ENCODE measurements around the gene MBOAT1.
"Not testable (repeated sequence)": the region's sequence is repeated elsewhere in the genome, so short reads cannot be mapped to it uniquely, and the experiment has no call there.

Gene MBOAT1

GRCh38 chr6:20212392-20213111, at the start of gene MBOAT1:
MBOAT1 (minus strand) TSS chr6:20212469; CDS start chr6:20212234, 235 bp downstream.
- DNase-seq: peak; percentile 84

- no peak for DNase-seq
Observed at GRCh38 chr6:20261685-20262084, 49.4 kb upstream of the MBOAT1 start.

- no peak for DNase-seq
Observed at GRCh38 chr6:20260360-20260759, 48.1 kb upstream of the MBOAT1 start.

GRCh38 chr6:20259316-20260049, 47.2 kb upstream of the MBOAT1 start:
- DNase-seq: no peak

GRCh38 chr6:20255428-20255827, 43.2 kb upstream of the MBOAT1 start:
- no peak for DNase-seq

GRCh38 chr6:20254295-20254694, 42.0 kb upstream of the MBOAT1 start:
- no peak for DNase-seq

- DNase-seq: no peak
Observed at GRCh38 chr6:20253021-20253420, 40.8 kb upstream of the MBOAT1 start.

- DNase-seq: no peak
Observed at GRCh38 chr6:20252311-20252710, 40.0 kb upstream of the MBOAT1 start.

GRCh38 chr6:20251525-20251924, 39.3 kb upstream of the MBOAT1 start:
- no peak for DNase-seq

- no peak for DNase-seq
Observed at GRCh38 chr6:20246125-20246524, 33.9 kb upstream of the MBOAT1 start.

GRCh38 chr6:20244807-20245681, 32.8 kb upstream of the MBOAT1 start:
- DNase-seq: not testable (repeated sequence)

- no peak for DNase-seq
Observed at GRCh38 chr6:20243288-20243687, 31.0 kb upstream of the MBOAT1 start.

GRCh38 chr6:20242397-20242796, 30.1 kb upstream of the MBOAT1 start:
- no peak for DNase-seq

GRCh38 chr6:20241102-20241501, 28.8 kb upstream of the MBOAT1 start:
- no peak for DNase-seq

- no peak for DNase-seq
Observed at GRCh38 chr6:20238688-20239587, 26.7 kb upstream of the MBOAT1 start.

GRCh38 chr6:20237677-20238460, 25.6 kb upstream of the MBOAT1 start:
- DNase-seq: no peak

GRCh38 chr6:20236909-20237600, 24.8 kb upstream of the MBOAT1 start:
- DNase-seq: peak; percentile 84

- DNase-seq: no peak
Observed at GRCh38 chr6:20236344-20236743, 24.1 kb upstream of the MBOAT1 start.

- DNase-seq: no peak
Observed at GRCh38 chr6:20235041-20235440, 22.8 kb upstream of the MBOAT1 start.

GRCh38 chr6:20234136-20234535, 21.9 kb upstream of the MBOAT1 start:
- DNase-seq: no peak

All from NCI-H526 treated with DMSO at 0.1 percent for 48 hours (cell line).